SK-N-SH treated with all-trans-retinoic acid at 6 μM for 48 hours (cell line): ENCODE results near the gene PRSS48.

Experiments
- ATAC-seq: fragments of 200-7000 bp; cut with Tn5 transposase; 3 replicates; pipeline ENCODE4 v1.9.1; 2020; ENCODE audit warnings: mild to moderate bottlenecking, moderate library complexity
- ARNTL ChIP-seq: fragments of 450-650 bp; formaldehyde crosslinking; IDR thresholded peaks from 2 replicates; pipeline ENCODE4 v1.5.0; 2020; ENCODE audit warnings: low read depth, mild to moderate bottlenecking, moderate library complexity, borderline replicate concordance
- BACH2 ChIP-seq: fragments of 250-450 bp; sonication (Bioruptor Pico); IDR thresholded peaks from 2 replicates; pipeline ENCODE4 v1.9.0; 2021; ENCODE audit warnings: mild to moderate bottlenecking, borderline replicate concordance
- CSDC2 ChIP-seq: fragments of 250-450 bp; sonication (Bioruptor Pico); IDR thresholded peaks from 2 replicates; pipeline ENCODE4 v1.5.0; 2020; ENCODE audit warnings: mild to moderate bottlenecking, moderate library complexity
- ESRRG ChIP-seq: fragments of 250-450 bp; sonication (Bioruptor Pico); IDR thresholded peaks from 2 replicates; pipeline ENCODE4 v1.6.1; 2021; ENCODE audit warnings: mild to moderate bottlenecking
- ISL1 ChIP-seq: fragments of 250-450 bp; sonication (Bioruptor Pico); IDR thresholded peaks from 2 replicates; pipeline ENCODE4 v2.1.2; 2022; ENCODE audit warnings: mild to moderate bottlenecking, moderate library complexity
- OSR1 ChIP-seq: fragments of 250-450 bp; sonication (Bioruptor Pico); IDR thresholded peaks from 2 replicates; pipeline ENCODE4 v1.8.0; 2022; ENCODE audit warnings: moderate library complexity, mild to moderate bottlenecking, inconsistent platforms
- RARB ChIP-seq: fragments of 250-450 bp; sonication (Bioruptor Pico); IDR thresholded peaks from 2 replicates; pipeline ENCODE4 v1.8.0; 2021; ENCODE audit warnings: mild to moderate bottlenecking, moderate library complexity
- SNAI2 ChIP-seq: fragments of 250-450 bp; sonication (Bioruptor Pico); IDR thresholded peaks from 2 replicates; pipeline ENCODE4 v1.5.0; 2020; ENCODE audit warnings: mild to moderate bottlenecking, moderate library complexity
- TCF4 ChIP-seq: fragments of 250-450 bp; sonication (Bioruptor Pico); IDR thresholded peaks from 2 replicates; pipeline ENCODE4 v1.8.0; 2021; ENCODE audit warnings: mild to moderate bottlenecking, moderate library complexity, borderline replicate concordance
- TOX ChIP-seq: fragments of 250-450 bp; sonication (Bioruptor Pico); IDR thresholded peaks from 2 replicates; pipeline ENCODE4 v1.8.0; 2021; ENCODE audit warnings: mild to moderate bottlenecking, moderate library complexity, borderline replicate concordance
- ZC3H10 ChIP-seq: fragments of 250-450 bp; sonication (Bioruptor Pico); IDR thresholded peaks from 2 replicates; pipeline ENCODE4 v1.5.1; 2021; ENCODE audit warnings: mild to moderate bottlenecking, moderate library complexity
- ZFP3 ChIP-seq: fragments of 250-450 bp; sonication (Bioruptor Pico); IDR thresholded peaks from 2 replicates; pipeline ENCODE4 v1.5.0; 2020; ENCODE audit warnings: mild to moderate bottlenecking, moderate library complexity
- ZNF565 ChIP-seq: fragments of 450-650 bp; formaldehyde crosslinking; conservative IDR thresholded peaks from 2 replicates; pipeline ENCODE4 v1.5.0; 2020; ENCODE audit warnings: low read depth, mild to moderate bottlenecking, moderate library complexity
- ZNF70 ChIP-seq: fragments of 450-650 bp; formaldehyde crosslinking; IDR thresholded peaks from 2 replicates; pipeline ENCODE4 v1.5.0; 2020; ENCODE audit warnings: mild to moderate bottlenecking, moderate library complexity
- TF ChIP-seq, protein P1 (sequence below): fragments of 250-450 bp; sonication (Bioruptor Pico); IDR thresholded peaks from 2 replicates; pipeline ENCODE4 v1.5.0; 2020; ENCODE audit warnings: mild to moderate bottlenecking, moderate library complexity
- TF ChIP-seq, protein P2 (sequence below): fragments of 250-450 bp; sonication (Bioruptor Pico); IDR thresholded peaks from 2 replicates; pipeline ENCODE4 v1.5.1; 2020; ENCODE audit warnings: low read depth, mild to moderate bottlenecking, moderate library complexity
- TF ChIP-seq, protein P3 (sequence below): fragments of 250-450 bp; sonication (Bioruptor Pico); IDR thresholded peaks from 2 replicates; pipeline ENCODE4 v1.5.1; 2021; ENCODE audit warnings: mild to moderate bottlenecking, moderate library complexity
- TF ChIP-seq, protein P4 (sequence below): fragments of 250-450 bp; sonication (Bioruptor Pico); IDR thresholded peaks from 2 replicates; pipeline ENCODE4 v1.8.0; 2021; ENCODE audit warnings: low read depth, mild to moderate bottlenecking, moderate library complexity, borderline replicate concordance
- TF ChIP-seq, protein P5 (sequence below): fragments of 250-450 bp; sonication (Bioruptor Pico); IDR thresholded peaks from 2 replicates; pipeline ENCODE4 v1.8.0; 2020; ENCODE audit warnings: mild to moderate bottlenecking, moderate library complexity, borderline replicate concordance

PRSS48 gene

DNA sequence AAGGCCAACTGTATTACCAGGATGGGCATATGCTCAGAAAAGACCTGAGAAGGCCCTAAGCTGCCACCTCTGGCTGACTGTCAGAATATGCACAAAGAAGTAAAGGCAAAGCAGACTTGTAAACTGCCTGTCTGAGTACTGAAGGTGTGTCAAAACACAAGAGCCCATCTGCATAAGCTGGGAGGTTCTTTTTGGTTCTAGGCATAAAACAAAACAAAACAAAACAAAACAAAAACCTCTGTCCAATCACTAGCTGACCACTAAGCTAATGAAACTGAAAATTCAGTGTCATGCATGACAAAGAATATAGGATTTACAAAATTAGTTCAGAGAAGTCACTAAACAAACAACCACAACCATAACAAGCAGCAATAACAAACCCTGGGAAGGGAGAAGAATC is 27.8 kb downstream of the PRSS48 start (continued):
- TF ChIP-seq, protein P1, sequence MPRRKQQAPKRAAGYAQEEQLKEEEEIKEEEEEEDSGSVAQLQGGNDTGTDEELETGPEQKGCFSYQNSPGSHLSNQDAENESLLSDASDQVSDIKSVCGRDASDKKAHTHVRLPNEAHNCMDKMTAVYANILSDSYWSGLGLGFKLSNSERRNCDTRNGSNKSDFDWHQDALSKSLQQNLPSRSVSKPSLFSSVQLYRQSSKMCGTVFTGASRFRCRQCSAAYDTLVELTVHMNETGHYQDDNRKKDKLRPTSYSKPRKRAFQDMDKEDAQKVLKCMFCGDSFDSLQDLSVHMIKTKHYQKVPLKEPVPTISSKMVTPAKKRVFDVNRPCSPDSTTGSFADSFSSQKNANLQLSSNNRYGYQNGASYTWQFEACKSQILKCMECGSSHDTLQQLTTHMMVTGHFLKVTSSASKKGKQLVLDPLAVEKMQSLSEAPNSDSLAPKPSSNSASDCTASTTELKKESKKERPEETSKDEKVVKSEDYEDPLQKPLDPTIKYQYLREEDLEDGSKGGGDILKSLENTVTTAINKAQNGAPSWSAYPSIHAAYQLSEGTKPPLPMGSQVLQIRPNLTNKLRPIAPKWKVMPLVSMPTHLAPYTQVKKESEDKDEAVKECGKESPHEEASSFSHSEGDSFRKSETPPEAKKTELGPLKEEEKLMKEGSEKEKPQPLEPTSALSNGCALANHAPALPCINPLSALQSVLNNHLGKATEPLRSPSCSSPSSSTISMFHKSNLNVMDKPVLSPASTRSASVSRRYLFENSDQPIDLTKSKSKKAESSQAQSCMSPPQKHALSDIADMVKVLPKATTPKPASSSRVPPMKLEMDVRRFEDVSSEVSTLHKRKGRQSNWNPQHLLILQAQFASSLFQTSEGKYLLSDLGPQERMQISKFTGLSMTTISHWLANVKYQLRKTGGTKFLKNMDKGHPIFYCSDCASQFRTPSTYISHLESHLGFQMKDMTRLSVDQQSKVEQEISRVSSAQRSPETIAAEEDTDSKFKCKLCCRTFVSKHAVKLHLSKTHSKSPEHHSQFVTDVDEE (CRISPR knock-in tag) = no peak
- no peak for TF ChIP-seq OSR1 (CRISPR knock-in tag)
- TF ChIP-seq TOX (CRISPR knock-in tag) = no peak
- no peak for TF ChIP-seq CSDC2 (CRISPR knock-in tag)
- TF ChIP-seq, all 23 proteins: peak for 0

DNA sequence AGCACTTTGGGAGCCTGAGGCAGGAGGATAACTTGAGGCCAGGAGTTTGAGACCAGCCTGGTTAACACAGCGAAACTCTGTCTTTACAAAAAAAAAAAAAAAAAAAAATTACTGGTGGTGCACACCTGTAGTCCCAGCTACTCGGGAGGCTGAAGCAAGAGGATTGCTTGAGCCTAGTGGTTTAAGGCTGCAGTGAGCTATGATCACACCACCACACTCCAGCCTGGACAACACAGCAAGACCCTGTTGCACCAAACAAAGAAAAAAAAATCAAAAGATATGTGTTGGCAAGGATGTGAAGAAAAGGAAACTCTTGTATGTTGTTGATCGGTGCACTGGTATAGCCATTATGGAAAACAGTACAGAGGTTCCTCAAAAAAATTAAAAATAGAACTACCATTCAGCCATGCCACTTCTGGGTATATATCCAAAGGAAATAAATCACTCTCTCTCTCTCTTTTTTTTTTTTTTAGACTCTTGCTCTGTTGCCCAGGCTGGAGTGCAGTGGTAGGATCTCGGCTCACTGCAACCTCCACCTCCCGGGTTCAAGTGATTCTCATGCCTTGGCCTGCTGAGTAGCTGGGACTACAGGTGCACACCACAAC is 33.3 kb downstream of the PRSS48 start:
- TF ChIP-seq ZNF565 (CRISPR knock-in tag) (no peak), ZC3H10 (no peak), CSDC2 (CRISPR knock-in tag) (no peak), ESRRG (CRISPR knock-in tag) (no peak), SNAI2 (CRISPR knock-in tag) (no peak), TCF4 (no peak), ARNTL (no peak), ZFP3 (CRISPR knock-in tag) (no peak), ISL1 (no peak), OSR1 (CRISPR knock-in tag) (no peak), TOX (CRISPR knock-in tag) (no peak)
- TF ChIP-seq, protein P2, sequence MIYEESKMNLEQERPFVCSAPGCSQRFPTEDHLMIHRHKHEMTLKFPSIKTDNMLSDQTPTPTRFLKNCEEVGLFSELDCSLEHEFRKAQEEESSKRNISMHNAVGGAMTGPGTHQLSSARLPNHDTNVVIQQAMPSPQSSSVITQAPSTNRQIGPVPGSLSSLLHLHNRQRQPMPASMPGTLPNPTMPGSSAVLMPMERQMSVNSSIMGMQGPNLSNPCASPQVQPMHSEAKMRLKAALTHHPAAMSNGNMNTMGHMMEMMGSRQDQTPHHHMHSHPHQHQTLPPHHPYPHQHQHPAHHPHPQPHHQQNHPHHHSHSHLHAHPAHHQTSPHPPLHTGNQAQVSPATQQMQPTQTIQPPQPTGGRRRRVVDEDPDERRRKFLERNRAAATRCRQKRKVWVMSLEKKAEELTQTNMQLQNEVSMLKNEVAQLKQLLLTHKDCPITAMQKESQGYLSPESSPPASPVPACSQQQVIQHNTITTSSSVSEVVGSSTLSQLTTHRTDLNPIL (CRISPR knock-in tag) = no peak
- TF ChIP-seq, protein P1 (CRISPR knock-in tag) = no peak
- TF ChIP-seq, protein P3, sequence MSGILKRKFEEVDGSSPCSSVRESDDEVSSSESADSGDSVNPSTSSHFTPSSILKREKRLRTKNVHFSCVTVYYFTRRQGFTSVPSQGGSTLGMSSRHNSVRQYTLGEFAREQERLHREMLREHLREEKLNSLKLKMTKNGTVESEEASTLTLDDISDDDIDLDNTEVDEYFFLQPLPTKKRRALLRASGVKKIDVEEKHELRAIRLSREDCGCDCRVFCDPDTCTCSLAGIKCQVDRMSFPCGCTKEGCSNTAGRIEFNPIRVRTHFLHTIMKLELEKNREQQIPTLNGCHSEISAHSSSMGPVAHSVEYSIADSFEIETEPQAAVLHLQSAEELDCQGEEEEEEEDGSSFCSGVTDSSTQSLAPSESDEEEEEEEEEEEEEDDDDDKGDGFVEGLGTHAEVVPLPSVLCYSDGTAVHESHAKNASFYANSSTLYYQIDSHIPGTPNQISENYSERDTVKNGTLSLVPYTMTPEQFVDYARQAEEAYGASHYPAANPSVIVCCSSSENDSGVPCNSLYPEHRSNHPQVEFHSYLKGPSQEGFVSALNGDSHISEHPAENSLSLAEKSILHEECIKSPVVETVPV = no peak
- TF ChIP-seq, protein P4, sequence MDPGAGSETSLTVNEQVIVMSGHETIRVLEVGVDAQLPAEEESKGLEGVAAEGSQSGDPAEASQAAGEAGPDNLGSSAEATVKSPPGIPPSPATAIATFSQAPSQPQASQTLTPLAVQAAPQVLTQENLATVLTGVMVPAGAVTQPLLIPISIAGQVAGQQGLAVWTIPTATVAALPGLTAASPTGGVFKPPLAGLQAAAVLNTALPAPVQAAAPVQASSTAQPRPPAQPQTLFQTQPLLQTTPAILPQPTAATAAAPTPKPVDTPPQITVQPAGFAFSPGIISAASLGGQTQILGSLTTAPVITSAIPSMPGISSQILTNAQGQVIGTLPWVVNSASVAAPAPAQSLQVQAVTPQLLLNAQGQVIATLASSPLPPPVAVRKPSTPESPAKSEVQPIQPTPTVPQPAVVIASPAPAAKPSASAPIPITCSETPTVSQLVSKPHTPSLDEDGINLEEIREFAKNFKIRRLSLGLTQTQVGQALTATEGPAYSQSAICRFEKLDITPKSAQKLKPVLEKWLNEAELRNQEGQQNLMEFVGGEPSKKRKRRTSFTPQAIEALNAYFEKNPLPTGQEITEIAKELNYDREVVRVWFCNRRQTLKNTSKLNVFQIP (CRISPR knock-in tag) = no peak
- ATAC-seq = no peak

DNA sequence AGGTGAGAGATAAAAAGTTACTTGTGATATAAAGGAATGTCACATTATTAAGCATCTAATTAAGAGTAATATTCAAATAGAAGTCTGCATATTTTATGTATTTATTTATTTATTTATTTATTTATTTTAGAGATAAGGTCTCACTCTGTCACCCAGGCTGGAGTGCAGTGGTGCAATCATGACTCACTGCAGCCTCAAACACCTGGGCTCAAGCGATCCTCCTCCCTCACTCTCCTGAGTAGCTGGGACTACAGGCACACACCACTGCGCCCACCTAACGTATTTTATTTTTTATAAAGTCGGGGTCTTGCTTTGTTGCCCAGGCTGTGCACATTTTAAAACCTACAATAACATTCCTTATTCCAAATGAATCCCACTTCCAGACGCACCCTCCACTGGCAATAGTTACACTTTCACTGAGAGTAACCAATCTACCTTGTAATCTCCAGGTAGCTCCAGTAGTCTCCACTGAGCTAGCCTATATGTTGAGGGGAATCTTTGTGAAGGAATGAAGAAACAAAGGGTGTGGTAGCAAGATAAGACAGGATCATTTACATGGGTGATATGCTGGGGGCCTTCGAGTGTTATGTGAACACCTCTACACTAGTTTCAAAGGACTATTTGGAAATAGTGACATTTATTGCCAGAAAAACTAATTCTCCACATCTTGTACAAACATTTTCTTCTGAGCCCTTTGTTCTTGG is 36.5 kb downstream of the PRSS48 start:
- no peak for ATAC-seq
- TF ChIP-seq SNAI2 (CRISPR knock-in tag) (no peak), ARNTL (no peak), BACH2 (CRISPR knock-in tag) (no peak), ZNF70 (CRISPR knock-in tag) (no peak), RARB (CRISPR knock-in tag) (no peak)
- TF ChIP-seq, protein P2 (CRISPR knock-in tag) = no peak
- TF ChIP-seq, protein P5, sequence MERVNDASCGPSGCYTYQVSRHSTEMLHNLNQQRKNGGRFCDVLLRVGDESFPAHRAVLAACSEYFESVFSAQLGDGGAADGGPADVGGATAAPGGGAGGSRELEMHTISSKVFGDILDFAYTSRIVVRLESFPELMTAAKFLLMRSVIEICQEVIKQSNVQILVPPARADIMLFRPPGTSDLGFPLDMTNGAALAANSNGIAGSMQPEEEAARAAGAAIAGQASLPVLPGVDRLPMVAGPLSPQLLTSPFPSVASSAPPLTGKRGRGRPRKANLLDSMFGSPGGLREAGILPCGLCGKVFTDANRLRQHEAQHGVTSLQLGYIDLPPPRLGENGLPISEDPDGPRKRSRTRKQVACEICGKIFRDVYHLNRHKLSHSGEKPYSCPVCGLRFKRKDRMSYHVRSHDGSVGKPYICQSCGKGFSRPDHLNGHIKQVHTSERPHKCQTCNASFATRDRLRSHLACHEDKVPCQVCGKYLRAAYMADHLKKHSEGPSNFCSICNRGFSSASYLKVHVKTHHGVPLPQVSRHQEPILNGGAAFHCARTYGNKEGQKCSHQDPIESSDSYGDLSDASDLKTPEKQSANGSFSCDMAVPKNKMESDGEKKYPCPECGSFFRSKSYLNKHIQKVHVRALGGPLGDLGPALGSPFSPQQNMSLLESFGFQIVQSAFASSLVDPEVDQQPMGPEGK (CRISPR knock-in tag) = no peak
- TF ChIP-seq, protein P3 = no peak
